ENCODE measurements around the gene PRAMEF12.

DNA sequence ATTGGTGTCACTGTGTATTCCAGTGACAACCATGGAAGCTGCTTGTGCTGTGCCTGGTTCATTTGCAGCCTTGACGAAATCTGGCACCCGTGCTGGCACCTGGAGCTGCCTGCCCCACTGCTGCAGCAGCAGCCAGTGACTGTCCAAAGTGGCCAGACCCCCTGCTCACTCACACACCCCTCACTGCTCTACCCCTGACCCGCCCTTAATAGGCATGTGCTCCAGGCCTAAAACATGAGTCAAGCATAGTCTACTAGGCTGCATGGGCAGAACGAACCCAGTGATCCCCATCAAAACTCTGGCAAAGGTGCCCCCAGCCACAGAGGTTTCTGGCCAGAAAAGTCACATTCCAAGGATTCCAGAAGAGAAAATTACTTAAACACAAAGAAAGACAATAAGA is 25.4 kb downstream of the PRAMEF12 start:
- TF ChIP-seq, protein P1, sequence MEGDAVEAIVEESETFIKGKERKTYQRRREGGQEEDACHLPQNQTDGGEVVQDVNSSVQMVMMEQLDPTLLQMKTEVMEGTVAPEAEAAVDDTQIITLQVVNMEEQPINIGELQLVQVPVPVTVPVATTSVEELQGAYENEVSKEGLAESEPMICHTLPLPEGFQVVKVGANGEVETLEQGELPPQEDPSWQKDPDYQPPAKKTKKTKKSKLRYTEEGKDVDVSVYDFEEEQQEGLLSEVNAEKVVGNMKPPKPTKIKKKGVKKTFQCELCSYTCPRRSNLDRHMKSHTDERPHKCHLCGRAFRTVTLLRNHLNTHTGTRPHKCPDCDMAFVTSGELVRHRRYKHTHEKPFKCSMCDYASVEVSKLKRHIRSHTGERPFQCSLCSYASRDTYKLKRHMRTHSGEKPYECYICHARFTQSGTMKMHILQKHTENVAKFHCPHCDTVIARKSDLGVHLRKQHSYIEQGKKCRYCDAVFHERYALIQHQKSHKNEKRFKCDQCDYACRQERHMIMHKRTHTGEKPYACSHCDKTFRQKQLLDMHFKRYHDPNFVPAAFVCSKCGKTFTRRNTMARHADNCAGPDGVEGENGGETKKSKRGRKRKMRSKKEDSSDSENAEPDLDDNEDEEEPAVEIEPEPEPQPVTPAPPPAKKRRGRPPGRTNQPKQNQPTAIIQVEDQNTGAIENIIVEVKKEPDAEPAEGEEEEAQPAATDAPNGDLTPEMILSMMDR (IDR thresholded peaks at IDR 0.05; ENCODE audit: insufficient read depth, low read length, poor library complexity, severe bottlenecking), result no peak
- TF ChIP-seq EZH2phosphoT487 (conservative IDR thresholded peaks at IDR 0.05; ENCODE audit: low read length), result no peak

All from SU-DHL-6 (cell line).